Fibroblast of the aortic adventitia (primary cell): ENCODE data around the gene MS4A10. TPM values are rescaled to one million over a fixed set of nuclear protein-coding genes. Genes with fewer than 3 reads are reported as not detected.

Experiments used
- DNase-seq: peaks from one replicate; pipeline ENCODE4 v3.0.0-alpha.2; 2010; ENCODE audit warnings: low read depth
- H3K4me3 ChIP-seq: 2 replicates; pipeline ENCODE4 v1.5.1; 2011; ENCODE audit warnings: low read depth, mild to moderate bottlenecking, control low read depth, low read length, moderate library complexity
- CTCF ChIP-seq: IDR thresholded peaks from 2 replicates; pipeline ENCODE4 v1.5.1; 2011; ENCODE audit warnings: mild to moderate bottlenecking, low read length, control low read depth, inconsistent platforms; ENCODE audit not compliant: insufficient read depth
- total RNA-seq: library from RNA; depleted of rRNA; stranded (reverse); fragments of >200 nt; gene quantifications from 2 replicates; pipeline ENCODE4 v1.2.3, GENCODE V29; 2012; ENCODE audit warnings: low replicate concordance

MS4A10 gene
- total RNA-seq, 1 donor = not detected

- H3K4me3 ChIP-seq = no peak overlapping the region
- DNase-seq = no peak
- no peak for TF ChIP-seq CTCF
Measured at GRCh38 chr11:60803273-60803936, 18.3 kb downstream of the MS4A10 start.

- no peak overlapping the region for H3K4me3 ChIP-seq
- DNase-seq = no peak
- no peak for TF ChIP-seq CTCF
Measured at GRCh38 chr11:60809249-60809648, 24.1 kb downstream of the MS4A10 start.

- DNase-seq = no peak
- H3K4me3 ChIP-seq = no peak overlapping the region
- TF ChIP-seq CTCF = no peak
Measured at GRCh38 chr11:60809691-60810090, 24.6 kb downstream of the MS4A10 start.

- no peak for TF ChIP-seq CTCF
- DNase-seq = no peak
Measured at GRCh38 chr11:60810151-60810550, 25.0 kb downstream of the MS4A10 start.

GRCh38 chr11:60810569-60810968, 25.4 kb downstream of the MS4A10 start:
- TF ChIP-seq CTCF = no peak
- DNase-seq = no peak
- no peak overlapping the region for H3K4me3 ChIP-seq

More at GRCh38 chr11:60810151-60810550, 25.0 kb downstream of the MS4A10 start:
- H3K4me3 ChIP-seq = no peak overlapping the region

GRCh38 chr11:60813324-60813723, 28.2 kb downstream of the MS4A10 start:
- DNase-seq = no peak
- no peak for TF ChIP-seq CTCF
- no peak overlapping the region for H3K4me3 ChIP-seq

GRCh38 chr11:60814112-60814511, 29.0 kb downstream of the MS4A10 start:
- DNase-seq = no peak
- H3K4me3 ChIP-seq = no peak overlapping the region
- no peak for TF ChIP-seq CTCF
